IMR-90 (cell line): ENCODE results near the gene UBL4A.

Experiments used
- CEBPB ChIP-seq: IDR thresholded peaks from 2 replicates; pipeline ENCODE4 v1.6.1; 2012; ENCODE audit warnings: low read depth, low read length, improper control_type of control experiment
- CHD1 ChIP-seq: IDR thresholded peaks from 2 replicates; pipeline ENCODE4 v1.6.1; 2012; ENCODE audit warnings: low read depth, low read length, improper control_type of control experiment
- CTCF ChIP-seq: conservative IDR thresholded peaks from 2 replicates; pipeline ENCODE4 v1.5.1; 2012; ENCODE audit warnings: mild to moderate bottlenecking, low read depth, low read length, improper control_type of control experiment
- ELK1 ChIP-seq: fragments of 150-350 bp; IDR thresholded peaks from 2 replicates; pipeline ENCODE4 v1.6.1; 2016; ENCODE audit warnings: low read depth, mild to moderate bottlenecking, low read length, moderate library complexity, borderline replicate concordance
- FOS ChIP-seq: fragments of 150-350 bp; IDR thresholded peaks from 2 replicates; pipeline ENCODE4 v1.6.1; 2016; ENCODE audit warnings: low read depth, low read length
- MXI1 ChIP-seq: IDR thresholded peaks from 2 replicates; pipeline ENCODE4 v1.6.1; 2012; ENCODE audit warnings: low read depth, mild to moderate bottlenecking, low read length, moderate library complexity, borderline replicate concordance
- NFE2L2 ChIP-seq: fragments of 150-350 bp; IDR thresholded peaks from 2 replicates; pipeline ENCODE4 v1.6.1; 2016; ENCODE audit warnings: low read depth, mild to moderate bottlenecking, low read length
- POLR2A ChIP-seq: IDR thresholded peaks from 2 replicates; pipeline ENCODE4 v1.6.1; 2012; ENCODE audit warnings: mild to moderate bottlenecking, low read depth, low read length
- RAD21 ChIP-seq: IDR thresholded peaks from 2 replicates; pipeline ENCODE4 v1.6.1; 2012; ENCODE audit warnings: low read length, improper control_type of control experiment
- RCOR1 ChIP-seq: IDR thresholded peaks from 2 replicates; pipeline ENCODE4 v1.6.1; 2012; ENCODE audit warnings: mild to moderate bottlenecking, low read length, improper control_type of control experiment; ENCODE audit not compliant: insufficient replicate concordance
- RFX5 ChIP-seq: IDR thresholded peaks from 2 replicates; pipeline ENCODE4 v1.8.0; 2012; ENCODE audit warnings: low read depth, mild to moderate bottlenecking, low read length, moderate library complexity
- SMC3 ChIP-seq: fragments of 150-350 bp; IDR thresholded peaks from 2 replicates; pipeline ENCODE4 v1.6.1; 2016; ENCODE audit warnings: low read depth, mild to moderate bottlenecking, antibody characterized with exemption, low read length, moderate library complexity
- USF2 ChIP-seq: fragments of 150-350 bp; IDR thresholded peaks from 2 replicates; pipeline ENCODE4 v1.6.1; 2017; ENCODE audit warnings: mild to moderate bottlenecking, antibody characterized with exemption, low read length, low read depth

GRCh38 chrX:154519389-154519788 is 33.0 kb upstream of the UBL4A start:
- TF ChIP-seq USF2 (no peak), RFX5 (no peak), CTCF (no peak), RAD21 (no peak), POLR2A (no peak), NFE2L2 (no peak), CEBPB (no peak), RCOR1 (no peak), SMC3 (no peak), MXI1 (no peak), CHD1 (no peak), FOS (no peak), ELK1 (no peak)
